Measurements from ENCODE around the gene PIGS. TPM values are rescaled to one million over a fixed set of nuclear protein-coding genes. Genes with fewer than 3 reads are reported as not detected.

The PIGS gene
- total RNA-seq, 2 experiments from 2014 or later, result 61.7 to 62.6 TPM

DNA sequence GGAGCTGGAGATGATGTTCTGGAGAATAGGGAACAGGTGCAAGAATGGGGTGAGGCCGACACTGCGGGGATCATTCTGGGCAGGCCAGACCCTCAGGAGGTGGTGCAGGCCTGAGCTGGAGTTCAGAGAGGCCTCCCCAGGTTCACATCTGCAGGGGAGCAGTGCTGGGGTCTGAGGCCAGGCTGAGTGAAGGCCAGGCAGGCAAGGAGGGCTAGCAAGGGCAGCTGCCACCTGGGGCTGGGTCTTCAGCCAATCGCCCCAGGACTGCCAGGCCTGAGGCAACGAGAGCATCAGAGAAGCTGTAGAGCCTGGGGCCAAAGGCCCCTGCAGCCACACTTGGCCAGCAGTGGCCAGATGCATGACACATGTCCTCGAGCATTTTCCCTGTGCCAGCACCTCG is 50.6 kb downstream of the PIGS start:
- H3K27ac Mint-ChIP-seq, result no peak overlapping the region
- DNase-seq, result no peak
- H3K9me3 Mint-ChIP-seq, result peaks cover 6% of the 10 kb centered on the region
- H3K36me3 Mint-ChIP-seq (ENCODE audit: low read depth), result no peaks in the 10 kb centered on the region
- peaks cover 9% of the 10 kb centered on the region for H3K27me3 Mint-ChIP-seq
- peaks cover 4% of the 10 kb centered on the region for H3K4me1 Mint-ChIP-seq
- CTCF ChIA-PET, result interaction anchor here (1.8 kb wide), 1 partner anchor 28 kb away, joined by 4 read pairs; no protein-coding TSS in a partner anchor
- POLR2A ChIA-PET, result no interaction called here
- H3K4me3 Mint-ChIP-seq, result no peak overlapping the region

DNA sequence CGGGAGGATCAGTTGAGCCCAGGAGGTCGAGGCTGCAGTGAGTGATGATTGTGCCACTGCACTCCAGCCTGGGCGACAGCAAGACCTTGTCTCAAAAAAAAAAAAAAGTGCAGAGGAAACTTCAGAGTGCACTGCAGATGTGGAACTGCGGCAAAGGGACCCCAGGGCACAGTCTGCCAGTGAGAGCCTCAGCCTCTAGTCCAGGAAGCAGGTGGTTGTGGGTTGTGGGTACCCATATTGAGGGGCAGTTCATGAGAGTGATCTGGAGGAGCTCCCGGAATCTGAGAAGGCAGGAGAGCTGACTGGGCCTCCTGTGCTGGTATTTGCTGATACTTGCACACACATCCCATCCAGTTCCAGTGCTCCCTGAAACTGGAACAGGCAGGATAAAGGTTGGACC is 52.1 kb downstream of the PIGS start:
- DNase-seq, result no peak
- Mint-ChIP-seq H3K4me1 (peaks cover 4% of the 10 kb centered on the region), H3K27me3 (peaks cover 9% of the 10 kb centered on the region), H3K4me3 (no peak overlapping the region), H3K9me3 (peaks cover 6% of the 10 kb centered on the region), H3K36me3 (ENCODE audit: low read depth) (no peaks in the 10 kb centered on the region), H3K27ac (no peak overlapping the region)
- ChIA-PET POLR2A (no interaction called here), CTCF (interaction anchor here (0.7 to 1.1 kb wide), 2 partner anchors 16 to 21 kb away, joined by 3 to 5 read pairs; no protein-coding TSS in a partner anchor)

GRCh38 chr17:28518578-28518977 is 52.7 kb downstream of the PIGS start:
- ChIA-PET POLR2A (no interaction called here), CTCF (no interaction called here)

DNA sequence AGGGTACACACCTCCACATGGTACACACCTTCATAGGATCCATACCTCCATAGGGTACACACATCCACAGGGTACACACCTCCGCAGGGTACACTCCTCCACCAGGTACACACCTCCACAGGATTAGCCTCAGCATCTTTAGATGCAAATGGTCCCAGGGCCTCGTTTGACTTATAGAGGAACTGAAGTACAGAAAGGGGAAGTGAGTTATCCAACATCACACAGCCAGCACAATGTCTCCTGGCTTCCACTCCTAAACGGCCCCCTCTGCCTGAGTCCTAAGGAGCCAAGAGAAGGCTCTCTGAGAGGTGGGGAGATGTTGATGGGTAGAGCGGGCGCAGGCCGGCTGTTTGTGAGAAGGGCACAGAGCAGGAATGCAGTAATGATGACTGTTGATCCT is 53.2 kb downstream of the PIGS start:
- no peak overlapping the region for H3K4me3 Mint-ChIP-seq
- CTCF ChIA-PET, result no interaction called here
- no peak overlapping the region for H3K27ac Mint-ChIP-seq
- POLR2A ChIA-PET, result no interaction called here
- DNase-seq, result no peak
- peaks cover 6% of the 10 kb centered on the region for H3K9me3 Mint-ChIP-seq
- H3K4me1 Mint-ChIP-seq, result peaks cover 4% of the 10 kb centered on the region
- H3K27me3 Mint-ChIP-seq, result peaks cover 14% of the 10 kb centered on the region
- no peaks in the 10 kb centered on the region for H3K36me3 Mint-ChIP-seq (ENCODE audit: low read depth)

More at GRCh38 chr17:28518578-28518977, 52.7 kb downstream of the PIGS start:
- DNase-seq, result no peak
- Mint-ChIP-seq H3K27ac (no peak overlapping the region), H3K4me3 (no peak overlapping the region), H3K36me3 (ENCODE audit: low read depth) (no peaks in the 10 kb centered on the region), H3K4me1 (peaks cover 4% of the 10 kb centered on the region), H3K9me3 (peaks cover 6% of the 10 kb centered on the region), H3K27me3 (peaks cover 11% of the 10 kb centered on the region)

DNA sequence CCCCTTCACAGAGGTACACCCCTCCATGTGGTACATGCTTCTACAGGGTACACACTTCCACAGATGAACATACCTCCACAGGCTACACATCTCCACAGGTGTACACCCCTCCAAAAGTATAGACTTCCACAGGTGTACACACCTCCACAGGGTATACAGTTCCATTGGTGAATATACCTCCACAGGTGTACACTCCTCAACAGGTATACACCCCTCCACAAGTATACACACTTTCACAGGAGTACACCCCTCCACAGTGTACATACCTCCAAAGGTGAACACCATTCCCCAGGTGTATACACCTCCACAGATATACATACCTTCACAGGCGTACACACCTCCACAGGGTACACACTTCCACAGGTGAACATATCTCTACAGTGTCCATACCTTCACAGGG is 55.8 kb downstream of the PIGS start:
- peaks cover 14% of the 10 kb centered on the region for H3K27me3 Mint-ChIP-seq
- H3K36me3 Mint-ChIP-seq (ENCODE audit: low read depth), result no peaks in the 10 kb centered on the region
- H3K9me3 Mint-ChIP-seq, result peaks cover 6% of the 10 kb centered on the region
- no peak for DNase-seq
- no peak overlapping the region for H3K4me3 Mint-ChIP-seq
- POLR2A ChIA-PET, result no interaction called here
- H3K4me1 Mint-ChIP-seq, result peaks cover 4% of the 10 kb centered on the region
- no peak overlapping the region for H3K27ac Mint-ChIP-seq
- CTCF ChIA-PET, result no interaction called here

DNA sequence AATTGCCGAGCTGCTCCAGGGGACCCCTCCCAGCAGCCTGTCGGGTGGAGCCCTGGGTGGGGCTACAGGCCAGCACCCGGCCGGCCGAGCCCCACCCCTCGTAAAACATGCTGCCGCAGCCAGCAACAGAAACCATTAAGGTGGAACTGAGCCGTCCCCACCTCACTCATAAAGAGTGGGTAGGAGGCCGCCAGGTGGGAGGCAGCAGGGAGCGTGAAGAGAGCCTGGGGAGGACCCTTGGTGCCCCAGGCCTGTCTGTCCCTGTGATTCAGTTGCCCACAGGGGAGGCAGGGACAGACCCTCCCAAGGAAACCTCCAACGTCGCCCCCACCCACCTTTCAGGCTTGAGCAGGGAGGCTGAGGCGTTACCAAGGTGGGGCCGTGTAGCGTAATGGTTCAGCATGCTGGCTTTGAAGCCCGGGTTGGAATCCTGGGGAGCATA is 56.7 kb downstream of the PIGS start:
- no peak for DNase-seq
- H3K4me1 Mint-ChIP-seq, result peaks cover 4% of the 10 kb centered on the region
- H3K9me3 Mint-ChIP-seq, result peaks cover 6% of the 10 kb centered on the region
- H3K27ac Mint-ChIP-seq, result no peak overlapping the region
- peaks cover 17% of the 10 kb centered on the region for H3K27me3 Mint-ChIP-seq
- ChIA-PET CTCF (no interaction called here), POLR2A (no interaction called here)
- H3K36me3 Mint-ChIP-seq (ENCODE audit: low read depth), result no peaks in the 10 kb centered on the region
- no peak overlapping the region for H3K4me3 Mint-ChIP-seq

DNA sequence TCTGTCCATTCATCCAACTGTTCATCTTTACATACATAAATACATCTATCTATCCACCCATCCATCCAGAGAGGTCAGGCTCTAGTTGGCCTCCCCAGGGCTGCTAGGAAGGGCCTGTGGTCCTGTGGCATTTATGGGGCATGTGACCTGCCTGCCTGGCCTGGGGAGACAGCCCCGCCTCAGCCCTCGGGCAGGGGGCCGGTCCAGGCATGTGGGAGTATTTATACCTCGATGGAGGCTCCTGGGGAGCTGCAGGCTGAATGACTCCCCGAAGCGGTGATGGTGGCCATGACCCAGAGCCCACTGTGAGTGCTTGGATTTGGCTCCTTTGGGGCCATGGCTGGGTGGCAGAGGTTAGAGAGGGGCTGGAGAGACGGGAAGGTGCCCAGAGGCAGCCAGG is 57.8 kb downstream of the PIGS start:
- H3K4me3 Mint-ChIP-seq, result no peak overlapping the region
- H3K9me3 Mint-ChIP-seq, result peaks cover 6% of the 10 kb centered on the region
- H3K27ac Mint-ChIP-seq, result no peak overlapping the region
- peaks cover 13% of the 10 kb centered on the region for H3K27me3 Mint-ChIP-seq
- H3K36me3 Mint-ChIP-seq (ENCODE audit: low read depth), result no peaks in the 10 kb centered on the region
- ChIA-PET POLR2A (no interaction called here), CTCF (interaction anchor here (1.3 kb wide), 1 partner anchor 9 kb away, joined by 3 read pairs; no protein-coding TSS in a partner anchor)
- no peaks in the 10 kb centered on the region for H3K4me1 Mint-ChIP-seq
- no peak for DNase-seq

- DNase-seq, result no peak
- no peak overlapping the region for H3K27ac Mint-ChIP-seq
- CTCF ChIA-PET, result interaction anchor here (0.8 to 1.3 kb wide), 2 partner anchors 8 to 28 kb away, joined by 3 to 4 read pairs; no protein-coding TSS in a partner anchor
- H3K4me3 Mint-ChIP-seq, result no peak overlapping the region
- H3K4me1 Mint-ChIP-seq, result no peaks in the 10 kb centered on the region
- peaks cover 6% of the 10 kb centered on the region for H3K9me3 Mint-ChIP-seq
- H3K27me3 Mint-ChIP-seq, result peaks cover 8% of the 10 kb centered on the region
- H3K36me3 Mint-ChIP-seq (ENCODE audit: low read depth), result no peaks in the 10 kb centered on the region
- POLR2A ChIA-PET, result no interaction called here
Measured at GRCh38 chr17:28511858-28512461, 59.4 kb downstream of the PIGS start.

DNA sequence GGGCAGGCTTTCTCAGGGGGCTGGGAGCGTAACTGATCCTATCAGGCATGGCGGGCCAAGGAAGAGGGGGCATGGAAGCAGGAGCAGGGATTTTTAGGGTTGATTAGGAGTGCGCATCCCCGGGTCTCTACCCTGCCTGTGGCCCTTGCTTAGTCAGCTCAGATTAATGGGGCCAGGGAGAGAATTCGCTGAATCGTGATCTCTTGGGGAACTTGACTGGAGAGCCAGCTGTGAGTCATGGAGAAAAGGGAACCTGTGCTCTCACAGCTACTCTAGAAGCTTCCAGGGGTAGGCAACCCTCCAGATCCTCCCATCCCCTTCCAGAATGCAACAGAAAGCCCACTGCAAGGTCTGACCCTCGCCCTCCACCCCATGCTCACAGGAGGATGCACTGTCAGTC is 61.5 kb downstream of the PIGS start:
- no peaks in the 10 kb centered on the region for H3K9me3 Mint-ChIP-seq
- POLR2A ChIA-PET, result no interaction called here

DNA sequence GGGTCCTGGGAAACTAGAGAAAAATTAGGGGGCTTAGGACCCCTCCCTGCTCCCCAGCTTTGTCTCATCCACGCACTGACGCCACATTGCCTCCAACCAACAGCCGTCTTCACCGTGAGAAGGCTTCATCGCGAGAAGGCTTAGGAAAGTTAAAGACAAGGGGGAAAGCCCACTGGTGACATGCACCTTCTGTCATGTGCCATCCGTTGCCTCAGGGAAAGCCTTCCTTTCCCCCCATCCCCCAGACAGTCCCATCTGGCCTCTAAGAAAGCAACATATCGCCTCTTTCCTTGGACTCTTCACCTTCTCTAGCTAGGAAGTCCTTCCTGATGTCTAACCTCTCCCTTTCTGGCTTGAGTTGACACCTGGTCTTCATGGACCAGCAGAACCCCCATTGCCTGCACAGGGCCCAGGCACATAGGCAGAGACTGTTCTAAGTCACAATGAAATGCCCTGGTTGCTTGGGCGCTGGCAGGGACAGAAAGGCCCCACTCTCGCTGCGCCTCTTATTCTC is 63.1 kb downstream of the PIGS start:
- DNase-seq, result no peak
- H3K4me3 Mint-ChIP-seq, result no peak overlapping the region
- CTCF ChIA-PET, result no interaction called here
- POLR2A ChIA-PET, result no interaction called here
- no peaks in the 10 kb centered on the region for H3K9me3 Mint-ChIP-seq
- H3K36me3 Mint-ChIP-seq (ENCODE audit: low read depth), result no peaks in the 10 kb centered on the region
- H3K4me1 Mint-ChIP-seq, result no peaks in the 10 kb centered on the region
- H3K27ac Mint-ChIP-seq, result no peak overlapping the region
- H3K27me3 Mint-ChIP-seq, result peaks cover 7% of the 10 kb centered on the region

More for the DNA sequence above, 61.5 kb downstream of the PIGS start:
- Mint-ChIP-seq H3K4me3 (no peak overlapping the region), H3K4me1 (no peaks in the 10 kb centered on the region), H3K27me3 (peaks cover 8% of the 10 kb centered on the region), H3K27ac (no peak overlapping the region), H3K36me3 (ENCODE audit: low read depth) (no peaks in the 10 kb centered on the region)
- CTCF ChIA-PET, result no interaction called here
- DNase-seq, result no peak

DNA sequence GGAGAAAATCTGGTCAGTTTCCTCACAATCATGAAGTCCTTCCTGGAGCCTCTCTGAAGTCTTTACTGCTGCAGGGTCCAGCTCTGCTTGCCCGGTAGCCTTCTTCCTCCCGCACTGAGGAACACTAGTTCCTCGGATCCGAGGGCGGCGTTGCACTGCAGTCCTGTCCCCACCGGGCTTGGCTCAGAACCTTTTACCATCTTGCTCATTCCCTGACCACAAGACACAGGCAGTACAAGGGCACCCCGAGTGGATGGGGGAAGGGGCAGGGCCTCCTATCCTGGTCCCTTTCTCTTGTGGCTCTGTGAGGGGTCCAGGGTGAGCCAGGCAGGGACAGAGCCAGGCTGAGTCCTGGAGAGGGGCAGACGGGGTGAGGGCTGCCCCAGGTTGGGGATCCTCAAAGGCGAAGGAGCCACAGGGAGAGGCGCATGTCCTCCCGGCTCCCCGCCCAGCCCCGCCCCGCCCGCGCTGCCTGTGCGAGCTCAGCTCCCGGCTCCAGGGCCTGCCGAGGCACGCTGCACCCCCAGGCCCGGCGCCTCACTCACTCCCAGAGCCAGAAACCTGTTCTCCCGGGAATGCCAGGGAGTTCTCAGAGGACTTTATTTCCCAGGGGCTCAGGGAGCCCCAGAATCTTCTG is 63.6 kb downstream of the PIGS start:
- Mint-ChIP-seq H3K27ac (no peak overlapping the region), H3K9me3 (no peaks in the 10 kb centered on the region), H3K36me3 (ENCODE audit: low read depth) (no peaks in the 10 kb centered on the region), H3K4me1 (no peaks in the 10 kb centered on the region), H3K4me3 (no peak overlapping the region), H3K27me3 (peaks cover 6% of the 10 kb centered on the region)
- DNase-seq, result no peak
- POLR2A ChIA-PET, result no interaction called here
- CTCF ChIA-PET, result no interaction called here

DNA sequence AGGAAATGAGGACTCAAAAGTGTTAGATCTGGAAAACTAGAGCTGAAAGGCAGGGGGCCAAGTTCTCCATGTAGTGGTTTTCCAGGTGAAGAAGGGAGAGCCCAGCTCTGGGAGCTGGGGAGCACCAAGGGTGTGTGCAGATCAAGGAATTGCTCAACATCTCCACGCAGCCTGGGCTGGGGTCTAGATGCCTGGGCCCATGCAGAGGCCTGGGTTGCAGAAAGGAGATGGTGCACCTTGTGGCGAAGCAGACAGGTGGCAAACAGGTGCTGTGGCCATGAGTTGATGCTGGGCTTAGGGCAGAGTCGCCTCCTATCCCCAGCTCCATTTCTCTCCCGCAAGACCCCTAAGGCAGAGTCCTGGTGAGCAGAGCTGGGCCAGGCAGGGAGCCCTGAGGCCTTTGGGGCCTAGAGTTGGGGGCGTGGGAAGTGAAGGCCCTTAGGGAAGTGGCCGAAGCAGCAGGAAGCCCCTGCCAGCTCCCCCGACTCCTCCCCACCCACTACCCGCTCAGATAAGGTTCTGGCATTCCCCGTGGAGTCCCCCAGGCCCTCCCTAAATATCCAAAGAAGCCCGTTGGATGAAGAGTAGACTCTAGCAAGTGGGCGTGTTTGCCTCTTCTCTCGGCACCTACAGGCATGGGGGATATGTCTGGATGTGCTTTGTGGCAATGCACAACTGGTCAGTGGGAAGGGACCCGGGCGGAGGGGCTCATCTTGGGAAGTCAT is 64.4 kb downstream of the PIGS start:
- ChIA-PET POLR2A (no interaction called here), CTCF (no interaction called here)
- Mint-ChIP-seq H3K27me3 (peaks cover 6% of the 10 kb centered on the region), H3K4me1 (no peaks in the 10 kb centered on the region), H3K4me3 (no peak overlapping the region), H3K9me3 (no peaks in the 10 kb centered on the region), H3K27ac (no peak overlapping the region), H3K36me3 (ENCODE audit: low read depth) (no peaks in the 10 kb centered on the region)
- DNase-seq, result no peak

DNA sequence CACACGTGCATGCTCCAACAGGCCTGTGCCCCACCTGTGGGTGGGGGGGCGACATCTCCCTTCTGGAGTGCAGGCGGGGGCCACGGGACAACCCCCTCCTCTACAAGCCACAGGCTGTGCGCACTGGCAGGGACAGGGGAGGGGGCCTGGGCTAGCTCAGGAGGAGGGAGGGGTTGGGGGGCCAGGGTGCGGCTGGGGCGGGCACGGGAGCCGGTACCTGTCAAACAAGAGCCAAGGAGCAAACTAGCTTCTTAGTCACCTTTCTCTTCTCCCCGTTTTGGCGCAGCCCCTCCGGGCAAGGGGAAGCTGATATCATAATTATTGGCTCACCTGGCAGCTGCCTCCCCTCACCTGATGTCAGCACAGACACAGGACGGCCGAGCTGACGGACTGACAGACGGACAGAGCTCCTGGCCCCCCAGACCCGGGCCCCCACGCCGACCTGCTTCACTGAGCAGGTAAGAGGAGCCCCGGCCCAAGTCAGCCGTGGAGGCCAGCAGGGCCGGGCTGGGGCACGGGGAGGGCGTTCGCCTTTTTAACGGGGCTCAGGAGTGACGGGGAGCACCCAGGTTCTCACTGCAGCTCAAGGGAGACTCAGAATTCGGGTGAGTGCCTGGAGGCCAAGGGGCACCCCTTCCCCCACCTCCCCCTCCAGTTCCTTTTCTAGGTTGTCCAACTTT is 65.2 kb downstream of the PIGS start, which contains the start of gene FOXN1:
TSS of gene FOXN1 (plus strand) at position 363 of the 680 bp plus-strand sequence. CDS start 17,622 bp downstream, outside the sequence.
- Mint-ChIP-seq H3K27me3 (peaks cover 6% of the 10 kb centered on the region), H3K27ac (no peak within 1 kb of the TSS), H3K9me3 (no peaks in the 10 kb centered on the region), H3K4me1 (no peaks in the 10 kb centered on the region), H3K36me3 (ENCODE audit: low read depth) (no peaks in the 10 kb centered on the region), H3K4me3 (no peak within 1 kb of the TSS)
- ChIA-PET POLR2A (no interaction called here), CTCF (no interaction called here)
- DNase-seq, result no peak

Data from activated CD4-positive, alpha-beta T cell treated with anti-CD3 and anti-CD28 coated beads, Interleukin-2, amount 10 ng/mL, durations not matched to agents 7 days and 5 days (primary cell).